Mucosa of descending colon (tissue), 3 donors: ENCODE results near the gene VWA7. TPM values are rescaled to one million over a fixed set of nuclear protein-coding genes. Genes with fewer than 3 reads are reported as not detected.

Source experiments
- ATAC-seq: fragments of 200-7000 bp; cut with Tn5 transposase; one replicate; pipeline ENCODE4 v1.9.1; 2020; ENCODE audit warnings: mild to moderate bottlenecking, moderate library complexity
- DNase-seq, 3 donors: peaks; one replicate each; pipeline ENCODE4 v3.0.0-alpha.2; 2020
- H3K36me3 ChIP-seq: fragments of 200-600 bp; one replicate; pipeline ENCODE4 v1.8.0; 2021; ENCODE audit warnings: low read depth, mild to moderate bottlenecking
- H3K4me1 ChIP-seq: fragments of 200-600 bp; one replicate; pipeline ENCODE4 v1.8.0; 2021; ENCODE audit warnings: low read depth, mild to moderate bottlenecking
- H3K4me3 ChIP-seq: fragments of 200-600 bp; one replicate; pipeline ENCODE4 v1.8.0; 2021; ENCODE audit warnings: mild to moderate bottlenecking
- H3K9me3 ChIP-seq: fragments of 200-600 bp; one replicate; pipeline ENCODE4 v1.8.0; 2021; ENCODE audit warnings: mild to moderate bottlenecking
- CTCF ChIP-seq: fragments of 200-600 bp; IDR thresholded peaks from one replicate; pipeline ENCODE4 v1.8.0; 2022; ENCODE audit warnings: antibody characterized with exemption, mild to moderate bottlenecking
- intact Hi-C, 2 donors: fragments of 100-400 bp; cut with DNase I in 1 of 2; cut with micrococcal nuclease in 1 of 2; formaldehyde crosslinking; loops; one replicate each; pipeline versions ENCODE4 v1.11.0 to v1.11.1; 2022; cut with DNase I, micrococcal nuclease
- total RNA-seq, 3 donors: library from RNA; stranded (reverse); fragmentation: NEBNext Ultra II Directional in 2 of 3; extraction: Animal tissue kit (Norgen Biotek cat#: 25700) in 2 of 3; gene quantifications; one replicate each; pipeline versions ENCODE4 v1.2.1 to v1.2.4, GENCODE V29; 2021 to 2023
- donor health status: DM: no; HTN: no; CAD: no; lungs with moderate emphysema.
- donor health status: DM: no; HTN: no; CAD: no.
- donor health status: DM: no; HTN: yes; CAD: no.

The VWA7 gene
- total RNA-seq, 3 donors from 2014 or later: 5.9 to 8.2 (median 6.9) TPM

- TF ChIP-seq CTCF: no peak
- DNase-seq: no peak
- intact Hi-C loops: no loop called here
- H3K9me3 ChIP-seq: no peaks in the 10 kb centered on the region
- no peak overlapping the region for H3K4me3 ChIP-seq
- H3K36me3 ChIP-seq: no peaks in the 10 kb centered on the region
- H3K4me1 ChIP-seq: peaks cover 21% of the 10 kb centered on the region
- no peak for ATAC-seq
Measured at GRCh38 chr6:31719001-31719400, 58.1 kb downstream of the VWA7 start.

GRCh38 chr6:31718265-31718664 lies 58.9 kb downstream of the VWA7 start:
- ATAC-seq (peak; percentile 87), DNase-seq (peak in 2 of 3 donors; percentile 52 to 79)
- no peak for TF ChIP-seq CTCF
- Histone ChIP-seq H3K9me3 (no peaks in the 10 kb centered on the region), H3K4me3 (no peak overlapping the region), H3K36me3 (no peaks in the 10 kb centered on the region), H3K4me1 (peaks cover 25% of the 10 kb centered on the region)
- intact Hi-C loops: no loop called here

- no peak for DNase-seq
- no peak overlapping the region for H3K4me3 ChIP-seq
- H3K4me1 ChIP-seq: peaks cover 25% of the 10 kb centered on the region
- H3K36me3 ChIP-seq: no peaks in the 10 kb centered on the region
- no peak for TF ChIP-seq CTCF
- intact Hi-C loops: no loop called here
- no peaks in the 10 kb centered on the region for H3K9me3 ChIP-seq
- no peak for ATAC-seq
Measured at GRCh38 chr6:31717499-31718222, 59.5 kb downstream of the VWA7 start.

Other genes starting within 250 kb of the VWA7 start
- not detected for gene MCCD1, start 248.4 kb downstream of the VWA7 start, total RNA-seq
- 100 to 1,000 TPM; 239 to 309 (median 295) TPM for gene DDX39B, start 235.3 kb downstream of the VWA7 start, total RNA-seq
- gene ATP6V1G2, start 230.7 kb downstream of the VWA7 start, total RNA-seq: 1 to 10 TPM in 2 of 3 donors, under 1 TPM in 1; 0.55 to 4.5 (median 1.2) TPM
- 10 to 100 TPM; 15.8 to 27.8 (median 18.3) TPM for gene NFKBIL1, start 229.7 kb downstream of the VWA7 start, total RNA-seq
- under 1 TPM in 2 of 3 donors, not detected in 1; 0.20 to 0.22 TPM for gene LTA, start 205.0 kb downstream of the VWA7 start, total RNA-seq
- gene TNF, start 201.8 kb downstream of the VWA7 start, total RNA-seq: 1 to 10 TPM in 2 of 3 donors, under 1 TPM in 1; 0.41 to 1.7 (median 1.1) TPM
- gene LTB, start 194.9 kb downstream of the VWA7 start, total RNA-seq: 1 to 10 TPM; 2.1 to 3.4 (median 2.2) TPM
- gene LST1, start 191.1 kb downstream of the VWA7 start, total RNA-seq: 10 to 100 TPM in 1 of 3 donors, 1 to 10 TPM in 2; 3.9 to 11.3 (median 6.6) TPM
- gene NCR3, start 184.3 kb downstream of the VWA7 start, total RNA-seq: under 1 TPM in 1 of 3 donors, not detected in 2; 0.46 TPM
- gene AIF1, start 162.1 kb downstream of the VWA7 start, total RNA-seq: 10 to 100 TPM in 2 of 3 donors, 1 to 10 TPM in 1; 6.1 to 28.4 (median 17.3) TPM
- gene PRRC2A, start 156.6 kb downstream of the VWA7 start, total RNA-seq: 100 to 1,000 TPM; 109 to 151 (median 120) TPM
- 100 to 1,000 TPM; 282 to 298 (median 293) TPM for gene BAG6, start 124.7 kb downstream of the VWA7 start, total RNA-seq
- gene APOM, start 121.4 kb downstream of the VWA7 start, total RNA-seq: 1 to 10 TPM; 2.2 to 2.7 (median 2.4) TPM
- 10 to 100 TPM; 28.5 to 33.0 (median 32.3) TPM for gene C6orf47, start 116.5 kb downstream of the VWA7 start, total RNA-seq
- gene GPANK1, start 112.3 kb downstream of the VWA7 start, total RNA-seq: 10 to 100 TPM; 13.4 to 17.7 (median 17.4) TPM
- gene CSNK2B, start 111.2 kb downstream of the VWA7 start, total RNA-seq: 100 to 1,000 TPM; 125 to 147 (median 134) TPM
- 10 to 100 TPM; 13.1 to 17.2 (median 15.5) TPM for gene LY6G5B, start 107.4 kb downstream of the VWA7 start, total RNA-seq
- 1 to 10 TPM; 1.7 to 4.2 (median 2.1) TPM for gene LY6G5C, start 96.3 kb downstream of the VWA7 start, total RNA-seq
- gene ABHD16A, start 74.0 kb downstream of the VWA7 start, total RNA-seq: 10 to 100 TPM; 55.3 to 69.4 (median 68.4) TPM
- not detected for gene LY6G6F, start 70.5 kb downstream of the VWA7 start, total RNA-seq
- gene LY6G6D, start 62.0 kb downstream of the VWA7 start, total RNA-seq: 1 to 10 TPM in 1 of 3 donors, under 1 TPM in 1, not detected in 1; 0.90 to 6.1 TPM
- gene LY6G6C, start 55.6 kb downstream of the VWA7 start, total RNA-seq: under 1 TPM in 1 of 3 donors, not detected in 2; 0.32 TPM
- gene MPIG6B, start 54.0 kb downstream of the VWA7 start, total RNA-seq: 1 to 10 TPM in 1 of 3 donors, under 1 TPM in 2; 0.48 to 1.4 (median 0.57) TPM
- gene DDAH2, start 48.0 kb downstream of the VWA7 start, total RNA-seq: 100 to 1,000 TPM in 1 of 3 donors, 10 to 100 TPM in 2; 56.1 to 152 (median 99.5) TPM
- gene CLIC1, start 40.8 kb downstream of the VWA7 start, total RNA-seq: 100 to 1,000 TPM; 269 to 555 (median 441) TPM
- gene MSH5, start 37.3 kb downstream of the VWA7 start, total RNA-seq: 10 to 100 TPM; 14.1 to 29.9 (median 29.7) TPM
- gene SAPCD1, start 14.7 kb downstream of the VWA7 start, total RNA-seq: 1 to 10 TPM; 2.5 to 9.6 (median 4.3) TPM
- 10 to 100 TPM; 41.7 to 65.8 (median 45.0) TPM for gene VARS1, start 18.4 kb upstream of the VWA7 start, total RNA-seq
- 10 to 100 TPM; 21.7 to 35.5 (median 33.8) TPM for gene LSM2, start 29.6 kb upstream of the VWA7 start, total RNA-seq
- gene HSPA1L, start 38.0 kb upstream of the VWA7 start, total RNA-seq: 1 to 10 TPM; 1.2 to 3.4 (median 1.3) TPM
- gene HSPA1A, start 38.2 kb upstream of the VWA7 start, total RNA-seq: 100 to 1,000 TPM in 2 of 3 donors, 10 to 100 TPM in 1; 73.6 to 274 (median 107) TPM
- 100 to 1,000 TPM; 172 to 254 (median 200) TPM for gene HSPA1B, start 50.4 kb upstream of the VWA7 start, total RNA-seq
- gene NEU1, start 85.5 kb upstream of the VWA7 start, total RNA-seq: 10 to 100 TPM; 44.0 to 65.7 (median 45.0) TPM
- 100 to 1,000 TPM; 332 to 795 (median 740) TPM for gene SLC44A4, start 101.7 kb upstream of the VWA7 start, total RNA-seq
- 10 to 100 TPM; 29.6 to 50.1 (median 36.4) TPM for gene EHMT2, start 120.4 kb upstream of the VWA7 start, total RNA-seq
- gene ZBTB12, start 124.8 kb upstream of the VWA7 start, total RNA-seq: 1 to 10 TPM; 2.3 to 6.2 (median 3.4) TPM
- gene C2, start 150.4 kb upstream of the VWA7 start, total RNA-seq: 10 to 100 TPM in 2 of 3 donors, 1 to 10 TPM in 1; 5.5 to 33.7 (median 17.9) TPM
- 100 to 1,000 TPM in 1 of 3 donors, 10 to 100 TPM in 2; 34.5 to 178 (median 40.4) TPM for gene CFB, start 168.8 kb upstream of the VWA7 start, total RNA-seq
- gene NELFE, start 181.6 kb upstream of the VWA7 start, total RNA-seq: 10 to 100 TPM; 44.9 to 52.4 (median 51.8) TPM
- gene SKIC2, start 181.8 kb upstream of the VWA7 start, total RNA-seq: 10 to 100 TPM; 58.6 to 87.2 (median 81.2) TPM
- 10 to 100 TPM; 12.4 to 18.1 (median 15.8) TPM for gene DXO, start 194.8 kb upstream of the VWA7 start, total RNA-seq
- 100 to 1,000 TPM in 1 of 3 donors, 10 to 100 TPM in 2; 10.2 to 203 (median 56.0) TPM for gene C4A, start 204.7 kb upstream of the VWA7 start, total RNA-seq
- 100 to 1,000 TPM in 1 of 3 donors, 10 to 100 TPM in 1, 1 to 10 TPM in 1; 9.2 to 175 (median 51.0) TPM for gene C4B, start 237.5 kb upstream of the VWA7 start, total RNA-seq